Activated effector memory CD4-positive, alpha-beta T cell treated with Interleukin-2 at 50 U/mL for 16 hours (primary cell): ENCODE measurements around the gene KCTD13.
"Not testable (repeated sequence)": the region's sequence is repeated elsewhere in the genome, so short reads cannot be mapped to it uniquely, and the experiment has no call there.

Experiments
- DNase-seq: peaks from one replicate; pipeline ENCODE4 v3.0.0-alpha.2; 2020

KCTD13 gene

GRCh38 chr16:29877266-29877961 is 48.6 kb downstream of the KCTD13 start:
- DNase-seq, result peak; percentile 2

DNA sequence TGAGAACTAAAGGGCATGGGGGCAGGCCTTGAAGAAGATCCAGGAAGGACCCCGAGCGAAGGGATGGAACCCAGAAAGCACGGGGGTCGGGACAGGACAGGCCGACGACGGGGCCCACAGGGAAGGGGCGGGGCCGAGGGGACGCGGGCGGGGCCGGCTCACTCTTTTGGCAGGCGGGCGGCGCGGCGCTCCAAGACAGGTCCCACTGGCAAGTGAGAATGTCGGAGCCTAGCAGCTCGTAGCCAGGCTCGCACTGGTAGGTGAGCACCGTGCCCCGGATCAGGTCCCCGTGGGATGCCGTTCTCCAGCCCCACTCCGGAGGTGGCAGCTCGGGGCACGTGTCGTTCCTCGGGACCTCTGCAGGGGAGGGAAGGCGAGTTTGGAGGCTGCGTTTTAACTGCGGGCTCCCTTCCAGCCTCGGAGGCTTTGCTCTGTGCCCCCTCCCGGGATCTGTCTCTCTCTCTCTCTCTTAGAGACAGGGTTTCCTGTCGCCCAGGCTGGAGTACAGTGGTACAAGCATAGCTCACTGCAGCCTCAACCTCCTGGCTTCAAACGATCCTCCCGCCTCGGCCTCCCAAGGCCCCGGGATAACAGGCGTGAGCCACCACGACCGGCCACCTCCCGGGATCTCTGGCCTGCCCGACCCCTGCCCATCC is 49.3 kb downstream of the KCTD13 start:
- DNase-seq, result peak; percentile 18

DNA sequence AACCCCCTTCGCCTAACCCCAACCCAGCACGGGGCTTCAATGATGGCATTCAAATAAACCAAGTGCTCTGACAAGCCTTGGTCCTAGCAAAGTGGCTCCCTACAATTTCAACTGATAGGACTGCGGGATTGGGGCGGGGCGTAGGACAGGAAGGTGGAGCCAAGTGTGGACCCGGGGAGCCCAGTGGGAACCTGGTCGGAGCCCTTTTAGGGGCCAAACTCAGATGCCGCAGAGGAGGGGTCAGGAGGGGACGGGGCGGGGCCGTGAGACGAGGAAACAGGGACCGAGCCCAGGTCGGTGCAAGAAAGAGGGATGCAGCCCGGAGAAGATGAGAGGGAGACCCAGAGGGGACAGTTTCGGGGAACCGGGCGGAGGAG is 49.8 kb downstream of the KCTD13 start:
- DNase-seq, result no peak

GRCh38 chr16:29875206-29875605 is 50.8 kb downstream of the KCTD13 start:
- DNase-seq, result no peak

GRCh38 chr16:29873319-29873718 is 52.7 kb downstream of the KCTD13 start:
- DNase-seq, result no peak

DNA sequence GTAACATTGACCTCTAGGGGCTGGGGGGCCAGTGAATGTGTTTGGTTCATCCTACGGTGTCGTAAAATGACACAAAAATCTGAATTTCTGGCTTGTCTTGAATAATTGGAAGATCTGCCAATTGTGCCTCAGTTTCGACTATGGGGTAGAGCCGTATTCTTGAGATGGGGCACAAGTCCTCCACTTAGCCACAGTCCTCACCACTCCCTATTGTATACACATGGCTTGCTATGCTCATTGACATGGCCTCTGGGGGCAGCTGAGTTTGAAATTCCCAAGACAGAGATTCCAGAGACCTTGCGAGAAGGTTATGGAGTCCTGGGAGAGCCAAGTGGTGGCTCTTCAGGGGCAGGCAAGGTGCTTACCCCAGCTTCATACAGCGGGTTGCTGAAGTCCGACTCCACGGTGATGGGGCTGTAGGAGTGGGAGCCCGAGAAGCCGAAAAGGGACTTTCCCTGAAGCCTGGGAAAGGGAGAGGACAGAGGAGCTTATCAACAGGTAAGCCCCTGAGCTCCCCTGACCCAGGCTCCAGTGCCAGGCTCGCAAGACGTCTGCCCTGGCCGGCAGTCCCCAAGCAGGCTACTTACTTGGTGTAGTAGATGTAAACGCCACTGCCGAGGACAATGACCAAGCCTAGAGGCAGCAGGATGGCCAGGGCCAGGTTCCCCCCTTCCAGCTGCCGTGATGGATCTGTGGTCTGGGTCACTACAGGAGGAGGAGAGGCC is 54.0 kb downstream of the KCTD13 start:
- no peak for DNase-seq

- DNase-seq, result not testable (repeated sequence)
Observed at GRCh38 chr16:29869067-29869466, 57.0 kb downstream of the KCTD13 start.

DNA sequence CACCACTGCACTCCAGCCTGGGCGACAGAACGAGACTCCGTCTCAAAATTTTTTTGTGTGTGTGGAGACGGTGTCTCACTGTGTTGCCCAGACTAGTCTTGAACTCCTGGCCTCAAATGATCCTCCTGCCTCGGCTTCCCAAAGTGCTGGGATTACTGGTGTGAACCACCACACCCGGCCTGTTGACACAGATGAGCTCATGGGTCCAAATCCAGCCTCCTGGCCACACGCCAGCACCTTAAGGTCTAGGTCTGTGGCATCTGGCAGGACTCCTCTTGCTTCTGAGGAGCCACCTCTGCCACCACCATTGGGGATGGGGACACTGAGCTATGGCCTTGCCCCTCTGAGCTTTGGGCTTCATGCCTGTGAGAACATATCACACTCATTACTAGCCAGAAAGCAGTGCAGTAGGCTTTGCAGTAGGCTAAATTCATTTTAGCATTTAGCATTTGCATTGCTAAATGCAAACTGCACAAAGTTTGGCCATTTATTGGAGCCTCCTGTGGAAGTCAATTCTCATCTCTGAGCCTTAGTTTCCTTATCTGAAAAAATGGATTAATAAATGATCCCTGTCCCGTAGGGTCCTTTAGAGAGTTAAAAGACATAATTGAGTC is 57.5 kb downstream of the KCTD13 start:
- no peak for DNase-seq

GRCh38 chr16:29864205-29864604 is 61.8 kb downstream of the KCTD13 start:
- DNase-seq, result no peak

- no peak for DNase-seq
Observed at GRCh38 chr16:29863669-29863984, 62.4 kb downstream of the KCTD13 start.

- peak; percentile 88 for DNase-seq
Observed at GRCh38 chr16:29862884-29863668, 63.0 kb downstream of the KCTD13 start, which contains the start of gene CDIPT. TSS of gene CDIPT (minus strand) at chr16:29863226. CDS start at chr16:29862857, 369 bp downstream.

GRCh38 chr16:29862383-29862883 is 63.6 kb downstream of the KCTD13 start:
- DNase-seq, result peak; percentile 3

DNA sequence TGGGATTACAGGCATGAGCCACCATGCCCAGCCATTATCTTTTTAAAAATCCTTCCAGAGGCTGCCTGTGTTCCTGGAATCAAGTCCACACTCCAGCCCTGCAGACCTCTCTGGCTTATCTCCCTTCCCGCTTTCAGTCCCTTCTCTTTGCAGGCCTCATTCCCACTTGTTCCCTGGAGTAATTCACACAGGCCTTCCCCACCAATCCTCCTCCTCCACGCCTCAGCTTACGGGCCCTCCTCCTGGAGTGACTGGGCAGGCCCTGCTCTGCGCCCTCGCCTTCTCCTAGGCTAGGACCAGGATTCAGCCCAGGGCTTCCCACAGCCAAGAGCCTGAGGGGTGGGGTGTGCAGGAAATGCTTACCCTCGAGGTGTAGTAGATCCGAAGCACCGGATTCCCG is 65.8 kb downstream of the KCTD13 start:
- no peak for DNase-seq

DNA sequence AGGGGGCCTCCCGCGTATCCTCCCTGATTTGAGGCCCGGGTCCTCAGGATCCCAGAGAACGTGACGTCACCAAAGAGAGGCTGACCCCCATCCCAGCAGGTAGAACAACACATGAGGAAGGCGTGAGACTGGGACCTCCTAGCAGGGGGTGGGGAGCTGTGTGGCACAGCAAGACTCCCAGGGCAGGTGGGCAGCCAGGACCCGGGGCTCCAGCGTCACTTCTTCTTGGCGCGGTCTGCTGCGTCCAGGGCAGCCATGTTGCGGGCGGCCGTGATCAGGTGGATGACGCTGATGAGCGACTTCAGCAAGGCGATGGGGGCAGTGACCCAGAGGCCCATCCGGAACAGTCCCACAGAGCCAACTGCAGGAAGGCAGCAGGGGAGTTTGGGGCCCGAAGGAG is 67.1 kb downstream of the KCTD13 start:
- no peak for DNase-seq

- no peak for DNase-seq
Observed at GRCh38 chr16:29858149-29858849, 67.7 kb downstream of the KCTD13 start.

DNA sequence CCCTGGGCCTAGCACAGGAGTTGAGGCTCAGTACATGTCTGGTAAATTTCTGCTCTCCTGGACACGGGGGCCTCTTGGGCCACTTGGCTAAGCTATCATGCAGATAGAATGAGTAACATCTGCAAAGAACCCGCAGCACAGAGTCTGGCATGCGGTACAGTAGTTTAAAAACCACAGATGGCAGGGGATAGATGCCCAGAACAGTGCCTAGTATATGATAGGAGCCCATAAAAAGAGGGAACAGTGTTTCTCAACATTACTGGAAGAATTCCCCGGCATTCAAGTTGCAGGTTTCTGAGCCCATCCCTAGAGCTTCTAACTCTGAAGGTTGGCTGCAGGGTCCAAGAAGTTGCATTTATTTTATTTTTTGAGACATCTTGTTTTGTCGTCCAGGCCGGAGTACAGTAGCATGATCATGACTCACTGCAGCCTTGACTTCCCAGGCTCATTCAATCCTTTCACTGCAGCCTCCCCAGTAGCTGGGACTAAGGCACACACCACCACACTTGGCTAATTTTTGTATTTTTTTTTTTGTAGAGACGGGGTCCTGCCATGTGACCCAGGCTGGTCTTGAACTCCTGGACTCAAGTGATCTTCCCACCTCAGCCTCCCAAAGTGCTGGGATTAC is 68.8 kb downstream of the KCTD13 start:
- no peak for DNase-seq
